HUES6 (cell line): ENCODE results near the gene ZMIZ1.

Experiments
- H3K27ac ChIP-seq: 2 replicates; pipeline ENCODE4 v1.7.0; 2013; ENCODE audit warnings: low read depth, mild to moderate bottlenecking, low read length, inconsistent platforms
- H3K27me3 ChIP-seq: 2 replicates; pipeline ENCODE4 v1.6.1; 2013; ENCODE audit warnings: low read length; ENCODE audit not compliant: control insufficient read depth, insufficient read depth
- H3K36me3 ChIP-seq: 2 replicates; pipeline ENCODE4 v1.6.1; 2013; ENCODE audit warnings: low read length; ENCODE audit not compliant: control insufficient read depth, insufficient read depth
- H3K4me1 ChIP-seq: 2 replicates; pipeline ENCODE4 v1.6.1; 2013; ENCODE audit warnings: low read length; ENCODE audit not compliant: control insufficient read depth, insufficient read depth
- H3K4me3 ChIP-seq: 2 replicates; pipeline ENCODE4 v1.5.1; 2013; ENCODE audit warnings: low read depth, low read length
- H3K9ac ChIP-seq: one replicate; pipeline ENCODE4 v1.6.1; 2013; ENCODE audit warnings: mild to moderate bottlenecking, low read length
- H3K9me3 ChIP-seq: 2 replicates; pipeline ENCODE4 v1.6.1; 2013; ENCODE audit warnings: low read depth, low read length; ENCODE audit not compliant: control insufficient read depth, insufficient read depth

Gene ZMIZ1

DNA sequence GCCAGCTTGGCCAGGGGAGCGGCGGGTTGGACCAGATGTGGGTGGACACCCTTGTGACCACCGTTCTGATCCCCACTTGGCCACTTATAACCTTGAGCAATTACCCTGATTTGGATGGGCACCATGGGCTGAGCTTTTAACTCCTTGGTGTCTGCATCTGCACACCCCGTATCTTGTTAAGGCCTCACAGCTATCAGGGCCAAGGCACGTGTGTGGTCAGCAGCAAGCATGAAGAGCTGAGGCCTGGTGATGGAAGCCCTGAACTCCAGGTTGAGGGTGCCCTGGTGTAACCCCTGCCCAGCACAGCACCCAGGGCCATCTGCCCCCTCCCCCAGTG is 89.2 kb downstream of the ZMIZ1 start:
- peaks cover 58% of the 10 kb centered on the region for H3K4me1 ChIP-seq
- H3K27me3 ChIP-seq, result no peaks in the 10 kb centered on the region
- peak overlapping the region; percentile 99 for H3K27ac ChIP-seq
- peak overlapping the region; percentile 28; the same call in 1 of the 2 replicates for H3K4me3 ChIP-seq
- H3K36me3 ChIP-seq, result peaks cover 9% of the 10 kb centered on the region
- peak overlapping the region; percentile 84 for H3K9ac ChIP-seq
- no peaks in the 10 kb centered on the region for H3K9me3 ChIP-seq

DNA sequence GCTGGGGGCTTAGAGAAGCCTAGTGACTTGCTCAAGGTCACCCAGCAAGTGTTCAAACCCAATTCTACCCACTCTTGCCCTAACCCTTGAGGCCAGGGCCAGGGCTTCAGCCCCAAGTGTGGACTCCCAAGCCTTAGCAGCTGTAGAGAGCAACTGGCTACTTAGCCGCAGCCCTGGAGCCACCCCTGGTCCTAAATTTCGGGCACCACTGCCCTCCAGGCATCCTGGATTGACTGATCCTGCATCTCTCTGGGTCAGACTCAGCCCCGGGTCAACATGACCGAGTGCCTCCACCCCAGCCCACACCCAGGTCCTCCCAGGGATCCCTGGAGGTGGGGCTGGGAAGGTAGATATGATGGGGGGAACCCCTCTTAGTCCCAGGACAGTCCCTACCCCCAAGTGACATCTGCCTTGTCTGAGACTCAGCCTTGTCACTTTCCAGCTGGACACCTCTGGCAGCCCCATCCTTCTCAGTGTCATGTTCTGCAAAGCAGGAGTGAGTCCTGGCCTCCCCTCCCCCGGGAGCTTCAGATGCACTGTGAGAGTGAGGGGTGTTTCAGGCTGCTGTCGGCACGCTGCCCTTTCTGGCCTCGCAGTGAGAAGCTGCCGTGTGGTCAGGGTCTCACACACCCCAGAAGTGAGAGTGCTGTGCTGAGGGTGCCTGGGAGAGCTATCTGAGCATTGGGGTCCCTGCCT is 89.8 kb downstream of the ZMIZ1 start:
- Histone ChIP-seq H3K9ac (peak overlapping the region; percentile 84), H3K4me1 (peaks cover 58% of the 10 kb centered on the region), H3K27ac (peak overlapping the region; percentile 99), H3K4me3 (no peak overlapping the region), H3K9me3 (no peaks in the 10 kb centered on the region), H3K36me3 (peaks cover 11% of the 10 kb centered on the region), H3K27me3 (no peaks in the 10 kb centered on the region)

DNA sequence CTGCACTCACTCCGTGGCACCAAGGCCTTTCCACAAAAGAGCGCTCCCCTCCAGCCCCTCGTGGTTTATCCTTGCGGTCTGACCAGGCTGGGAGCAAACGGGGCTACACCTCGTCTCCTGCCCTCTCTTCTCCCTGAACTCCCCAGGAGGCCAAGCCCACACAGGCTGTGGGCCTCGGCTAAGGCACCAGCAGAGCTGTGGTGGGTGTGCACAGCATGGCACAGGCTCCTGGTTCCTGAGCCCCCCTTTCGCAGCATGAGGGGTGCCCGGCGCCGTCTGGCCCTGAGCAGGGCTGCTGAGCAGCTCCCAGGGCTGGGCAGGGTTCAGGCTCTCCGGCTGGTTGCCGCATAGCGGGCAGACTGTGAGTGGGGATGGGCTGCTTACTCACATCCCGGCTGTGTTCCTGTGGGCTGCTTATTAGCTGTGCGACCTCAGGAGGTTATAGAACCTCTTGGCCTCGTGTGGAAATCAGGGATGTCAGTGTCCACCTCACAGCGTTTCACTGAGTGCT is 90.4 kb downstream of the ZMIZ1 start:
- no peak overlapping the region for H3K4me3 ChIP-seq
- H3K4me1 ChIP-seq, result peaks cover 58% of the 10 kb centered on the region
- no peaks in the 10 kb centered on the region for H3K27me3 ChIP-seq
- H3K9me3 ChIP-seq, result no peaks in the 10 kb centered on the region
- peak overlapping the region; percentile 99 for H3K27ac ChIP-seq
- H3K9ac ChIP-seq, result peak overlapping the region; percentile 84
- H3K36me3 ChIP-seq, result peaks cover 11% of the 10 kb centered on the region

GRCh38 chr10:79159785-79160184 is 91.0 kb downstream of the ZMIZ1 start:
- Histone ChIP-seq H3K4me1 (peaks cover 58% of the 10 kb centered on the region), H3K27ac (peak overlapping the region; percentile 99; the same call in 1 of the 2 replicates)

GRCh38 chr10:79160191-79160590 is 91.4 kb downstream of the ZMIZ1 start:
- Histone ChIP-seq H3K27me3 (no peaks in the 10 kb centered on the region), H3K36me3 (peaks cover 11% of the 10 kb centered on the region), H3K4me3 (no peak overlapping the region), H3K9ac (peak overlapping the region; percentile 19), H3K9me3 (no peaks in the 10 kb centered on the region), H3K27ac (0 out of 2 replicates have a peak overlapping the region, but pooled peaks have one; percentile 99), H3K4me1 (peaks cover 58% of the 10 kb centered on the region)

More at GRCh38 chr10:79159785-79160184, 91.0 kb downstream of the ZMIZ1 start:
- Histone ChIP-seq H3K9me3 (no peaks in the 10 kb centered on the region), H3K36me3 (peaks cover 11% of the 10 kb centered on the region), H3K27me3 (no peaks in the 10 kb centered on the region), H3K9ac (peak overlapping the region; percentile 84), H3K4me3 (no peak overlapping the region)

DNA sequence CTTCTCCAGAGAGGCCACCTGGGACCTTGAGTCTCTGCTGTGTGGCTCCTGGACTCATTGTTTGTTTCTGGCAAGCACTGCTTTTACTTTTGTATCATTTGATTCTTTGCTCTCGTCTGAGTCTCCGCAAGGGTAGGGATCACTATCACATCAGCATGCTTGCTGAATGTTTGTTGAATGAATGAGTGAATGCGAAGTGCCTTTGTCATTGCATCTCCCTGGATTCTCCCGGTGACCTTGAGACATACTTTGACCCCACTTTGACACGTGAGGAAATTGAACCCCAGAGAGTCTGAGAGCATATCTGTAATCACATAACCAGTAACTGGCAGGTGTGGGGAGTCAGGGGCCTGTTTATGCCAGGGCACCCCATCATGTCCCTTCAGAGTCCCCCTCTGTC is 92.8 kb downstream of the ZMIZ1 start:
- Histone ChIP-seq H3K36me3 (peaks cover 11% of the 10 kb centered on the region), H3K27ac (no peak overlapping the region), H3K9ac (no peak overlapping the region), H3K4me1 (peaks cover 59% of the 10 kb centered on the region), H3K27me3 (no peaks in the 10 kb centered on the region), H3K9me3 (no peaks in the 10 kb centered on the region), H3K4me3 (no peak overlapping the region)

DNA sequence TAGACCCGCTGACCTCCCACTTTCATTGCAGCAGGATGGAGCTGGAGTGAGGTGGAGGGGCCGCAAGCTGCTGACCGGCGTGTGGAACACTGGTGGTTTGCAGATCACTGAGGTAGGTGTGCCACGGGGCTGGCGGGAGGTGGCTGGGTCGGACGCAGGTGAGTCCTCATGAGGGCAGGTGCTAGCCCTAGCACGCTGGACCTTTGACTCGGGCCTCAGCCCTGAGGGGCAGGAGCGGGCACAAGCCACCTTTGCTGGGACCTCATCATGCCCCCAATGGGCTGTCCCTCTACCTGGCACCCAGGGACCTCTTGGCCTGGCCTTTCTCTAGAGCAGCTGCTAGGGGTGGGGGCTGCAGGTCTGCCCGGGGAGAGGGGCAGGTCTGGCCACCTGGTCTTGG is 93.3 kb downstream of the ZMIZ1 start:
- Histone ChIP-seq H3K27me3 (no peaks in the 10 kb centered on the region), H3K27ac (no peak overlapping the region), H3K9ac (no peak overlapping the region), H3K9me3 (no peaks in the 10 kb centered on the region), H3K4me3 (no peak overlapping the region), H3K36me3 (peaks cover 14% of the 10 kb centered on the region), H3K4me1 (peaks cover 54% of the 10 kb centered on the region)

- no peak overlapping the region for H3K4me3 ChIP-seq
- H3K27me3 ChIP-seq, result no peaks in the 10 kb centered on the region
- no peak overlapping the region for H3K27ac ChIP-seq
- H3K9me3 ChIP-seq, result no peaks in the 10 kb centered on the region
- H3K9ac ChIP-seq, result no peak overlapping the region
- peaks cover 20% of the 10 kb centered on the region for H3K36me3 ChIP-seq
- peaks cover 49% of the 10 kb centered on the region for H3K4me1 ChIP-seq
Observed at GRCh38 chr10:79162861-79163665, 94.3 kb downstream of the ZMIZ1 start.

GRCh38 chr10:79163666-79163975 is 94.9 kb downstream of the ZMIZ1 start:
- H3K9ac ChIP-seq, result no peak overlapping the region
- H3K9me3 ChIP-seq, result no peaks in the 10 kb centered on the region
- H3K4me3 ChIP-seq, result no peak overlapping the region
- H3K4me1 ChIP-seq, result peaks cover 44% of the 10 kb centered on the region
- H3K36me3 ChIP-seq, result peaks cover 20% of the 10 kb centered on the region
- no peak overlapping the region for H3K27ac ChIP-seq
- H3K27me3 ChIP-seq, result no peaks in the 10 kb centered on the region

- no peaks in the 10 kb centered on the region for H3K9me3 ChIP-seq
- peaks cover 39% of the 10 kb centered on the region for H3K4me1 ChIP-seq
- no peaks in the 10 kb centered on the region for H3K27me3 ChIP-seq
- H3K4me3 ChIP-seq, result no peak overlapping the region
- H3K36me3 ChIP-seq, result peaks cover 24% of the 10 kb centered on the region
- no peak overlapping the region for H3K27ac ChIP-seq
- no peak overlapping the region for H3K9ac ChIP-seq
Observed at GRCh38 chr10:79164075-79164474, 95.3 kb downstream of the ZMIZ1 start.

GRCh38 chr10:79165070-79165778 is 96.5 kb downstream of the ZMIZ1 start:
- no peak overlapping the region for H3K9ac ChIP-seq
- H3K9me3 ChIP-seq, result no peaks in the 10 kb centered on the region
- H3K36me3 ChIP-seq, result peaks cover 24% of the 10 kb centered on the region
- H3K27me3 ChIP-seq, result no peaks in the 10 kb centered on the region
- no peak overlapping the region for H3K4me3 ChIP-seq
- 0 out of 2 replicates have a peak overlapping the region, but pooled peaks have one; percentile 29 for H3K27ac ChIP-seq
- H3K4me1 ChIP-seq, result peaks cover 29% of the 10 kb centered on the region
